ENCODE results near the gene B9D2. TPM values are rescaled to one million over a fixed set of nuclear protein-coding genes. Genes with fewer than 3 reads are reported as not detected.
A peak's percentile ranks its signal among the peaks of the same experiment; 100 is the strongest.
"Not testable (repeated sequence)": the region's sequence is repeated elsewhere in the genome, so short reads cannot be mapped to it uniquely, and the experiment has no call there.

Gene B9D2, protein sequence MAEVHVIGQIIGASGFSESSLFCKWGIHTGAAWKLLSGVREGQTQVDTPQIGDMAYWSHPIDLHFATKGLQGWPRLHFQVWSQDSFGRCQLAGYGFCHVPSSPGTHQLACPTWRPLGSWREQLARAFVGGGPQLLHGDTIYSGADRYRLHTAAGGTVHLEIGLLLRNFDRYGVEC
- 10.5 TPM for polyA plus RNA-seq

DNA sequence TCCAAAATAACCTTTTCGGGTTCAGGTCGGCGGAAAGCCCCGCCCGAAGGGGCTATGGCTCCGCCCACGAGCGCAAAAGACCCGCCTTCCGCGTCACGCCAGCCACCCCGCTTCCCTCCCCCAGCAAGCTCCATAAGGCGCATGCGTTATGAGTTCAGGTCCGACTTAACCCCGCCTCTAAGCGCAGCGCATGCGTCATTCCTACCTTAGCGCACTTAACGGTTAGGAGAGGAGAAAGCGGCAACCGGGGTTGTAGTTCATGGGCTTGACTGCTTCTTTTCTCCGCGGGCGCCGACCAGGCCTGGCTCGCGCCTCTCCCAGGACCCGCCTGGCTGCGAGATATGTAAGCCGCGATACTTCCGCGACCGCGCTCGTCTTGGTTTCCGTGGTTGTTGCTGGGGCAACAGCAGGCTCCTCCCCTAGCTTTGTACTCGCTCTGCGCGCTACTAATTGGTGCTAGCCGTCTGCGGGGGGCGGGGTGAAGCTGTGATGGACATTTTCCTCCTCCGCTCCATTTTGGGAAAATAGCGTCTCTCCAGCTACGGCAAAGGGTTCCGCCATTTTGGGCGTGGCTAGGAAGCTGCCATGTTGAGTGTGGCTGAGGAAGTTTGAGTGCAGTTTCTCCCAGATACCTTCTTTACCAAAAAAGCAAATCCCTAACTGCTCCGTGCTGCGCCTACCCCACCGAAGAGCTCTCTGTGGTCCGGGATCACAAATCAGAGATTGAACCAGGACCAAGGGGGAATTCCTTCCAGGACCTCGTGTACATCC lies at the start of gene B9D2:
Gene B9D2 (minus strand): TSS at position 397 of the 771 bp plus-strand sequence. CDS start 630 bp downstream, outside the sequence.
- Mint-ChIP-seq H3K36me3 (no peaks in the 10 kb centered on the region), H3K27me3 (no peaks in the 10 kb centered on the region), H3K27ac (peak within 1 kb of the TSS; percentile 98 to 100 (median 100)), H3K4me1 (peaks cover 6 to 18% (median 17%) of the 10 kb centered on the region in 3 donors), H3K9me3 (no peaks in the 10 kb centered on the region), H3K4me3 (peak within 1 kb of the TSS; percentile 95 to 99 (median 98))

DNA sequence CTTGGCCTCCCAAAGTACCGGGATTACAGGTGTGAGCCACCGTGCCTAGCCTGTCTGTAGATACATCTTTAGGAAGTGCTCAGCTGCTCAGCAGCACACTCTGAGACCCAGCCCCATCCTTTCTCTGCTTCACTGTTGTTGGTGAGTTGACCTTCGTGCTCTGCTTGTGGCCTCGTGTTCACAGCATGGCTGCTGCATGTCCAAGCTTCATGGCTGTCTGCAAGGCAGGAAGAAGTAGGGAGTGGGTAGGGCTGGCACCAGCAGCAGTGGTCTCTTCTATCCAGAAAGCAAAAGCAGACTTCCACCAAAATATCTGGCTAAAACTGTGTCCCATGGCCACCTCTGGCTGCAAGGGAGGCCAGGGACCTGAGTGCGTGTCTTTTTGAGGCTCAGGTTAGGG lies 49.0 kb upstream of the B9D2 start:
- Mint-ChIP-seq H3K4me3 (no peak overlapping the region), H3K9me3 (no peaks in the 10 kb centered on the region), H3K4me1 (peaks cover 9 to 10% (median 10%) of the 10 kb centered on the region in 3 donors), H3K27ac (no peak overlapping the region), H3K27me3 (no peaks in the 10 kb centered on the region), H3K36me3 (peaks cover 6% of the 10 kb centered on the region)

DNA sequence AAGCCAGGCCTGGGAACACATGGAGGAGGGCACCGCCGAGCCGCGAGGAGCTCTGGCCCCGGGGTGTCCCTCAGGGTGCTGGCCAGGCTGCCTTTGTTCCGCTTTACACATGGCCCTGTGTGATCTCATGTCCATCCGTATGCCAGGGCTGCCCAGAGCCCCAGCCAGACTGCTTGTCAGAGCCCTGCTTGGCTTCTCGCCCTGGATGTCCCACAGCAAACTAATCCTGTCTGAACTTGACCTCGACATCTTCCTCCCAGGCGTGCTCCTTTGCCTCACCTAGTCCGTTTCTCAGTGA lies 48.0 kb upstream of the B9D2 start:
- Mint-ChIP-seq H3K9me3 (no peaks in the 10 kb centered on the region), H3K4me3 (no peak overlapping the region), H3K27ac (no peak overlapping the region), H3K27me3 (no peaks in the 10 kb centered on the region), H3K36me3 (peaks cover 6% of the 10 kb centered on the region), H3K4me1 (peaks cover 10 to 13% (median 11%) of the 10 kb centered on the region in 3 donors)

DNA sequence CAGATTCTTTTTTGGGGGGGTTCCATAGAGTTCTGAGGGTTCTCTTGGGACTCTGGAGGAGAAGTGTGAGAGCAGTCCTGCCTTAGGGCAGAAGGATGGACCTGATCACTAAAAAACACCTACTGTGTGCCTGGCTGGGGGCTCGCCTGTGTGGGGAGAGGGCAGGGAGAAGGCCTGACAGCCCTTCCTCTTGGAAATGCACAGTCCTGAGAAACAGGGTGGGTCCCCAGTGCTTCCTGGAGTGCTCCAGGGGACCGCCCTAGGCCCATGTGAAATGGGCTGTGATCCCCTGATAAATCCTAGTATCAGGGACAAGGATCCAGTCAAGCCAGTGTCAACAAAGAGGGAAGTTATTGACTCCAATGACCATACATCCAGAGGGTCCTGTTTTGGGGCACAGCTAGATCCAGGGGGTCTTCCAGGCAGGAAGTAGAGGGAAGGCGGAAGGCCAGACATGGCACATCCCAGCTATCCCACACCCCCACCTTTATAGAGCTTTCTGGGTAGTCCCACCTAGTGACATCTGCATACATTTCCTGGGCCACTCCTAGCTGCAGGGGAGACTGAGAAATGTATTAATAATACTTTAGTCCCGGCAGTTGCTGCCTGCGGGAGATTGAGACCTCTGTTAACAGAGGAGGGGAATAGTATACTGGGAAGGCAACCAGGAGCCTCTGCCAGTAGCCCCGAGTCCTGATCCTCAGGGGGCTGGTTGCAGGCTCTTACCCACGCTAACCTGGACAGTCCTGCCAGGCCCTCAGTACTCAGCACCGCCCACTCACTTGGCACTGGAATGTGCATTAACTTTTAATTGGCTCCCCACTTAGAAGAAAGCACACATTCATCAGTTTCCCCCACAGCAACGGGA lies 47.4 kb upstream of the B9D2 start:
- H3K9me3 Mint-ChIP-seq, result no peaks in the 10 kb centered on the region
- H3K27ac Mint-ChIP-seq, result no peak overlapping the region

DNA sequence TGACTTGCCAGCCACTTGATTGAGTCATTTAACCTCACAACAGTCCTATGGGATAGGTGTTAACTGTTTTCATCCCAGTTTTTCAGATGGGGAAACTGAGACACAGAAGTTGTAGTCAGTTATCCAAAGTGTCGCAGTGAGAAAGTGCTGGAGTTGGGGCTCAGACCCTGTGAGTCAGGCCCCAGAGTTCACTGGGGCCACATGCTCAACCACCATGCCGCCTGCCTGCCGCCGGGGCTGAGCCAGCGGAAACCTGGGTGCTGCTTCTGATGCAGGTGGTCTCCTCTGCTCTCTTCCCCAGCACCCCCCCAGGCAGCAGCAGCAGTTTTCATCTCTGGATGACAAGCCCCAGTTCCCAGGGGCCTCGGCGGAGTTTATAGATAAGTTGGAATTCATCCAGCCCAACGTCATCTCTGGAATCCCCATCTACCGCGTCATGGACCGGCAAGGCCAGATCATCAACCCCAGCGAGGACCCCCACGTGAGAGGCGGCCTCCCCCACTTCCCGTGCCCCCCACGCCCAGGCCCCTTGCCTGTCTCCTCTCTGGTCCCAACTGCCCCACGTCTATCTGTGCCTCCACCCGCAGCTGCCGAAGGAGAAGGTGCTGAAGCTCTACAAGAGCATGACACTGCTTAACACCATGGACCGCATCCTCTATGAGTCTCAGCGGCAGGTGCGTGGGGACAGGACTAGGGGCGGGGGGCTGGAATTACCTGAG lies 46.5 kb upstream of the B9D2 start:
- Mint-ChIP-seq H3K27me3 (no peaks in the 10 kb centered on the region), H3K4me3 (no peak overlapping the region)

More for the DNA sequence above, 47.4 kb upstream of the B9D2 start:
- Mint-ChIP-seq H3K27me3 (no peaks in the 10 kb centered on the region), H3K4me3 (no peak overlapping the region), H3K36me3 (peaks cover 6% of the 10 kb centered on the region), H3K4me1 (peaks cover 10 to 13% (median 12%) of the 10 kb centered on the region in 3 donors)

DNA sequence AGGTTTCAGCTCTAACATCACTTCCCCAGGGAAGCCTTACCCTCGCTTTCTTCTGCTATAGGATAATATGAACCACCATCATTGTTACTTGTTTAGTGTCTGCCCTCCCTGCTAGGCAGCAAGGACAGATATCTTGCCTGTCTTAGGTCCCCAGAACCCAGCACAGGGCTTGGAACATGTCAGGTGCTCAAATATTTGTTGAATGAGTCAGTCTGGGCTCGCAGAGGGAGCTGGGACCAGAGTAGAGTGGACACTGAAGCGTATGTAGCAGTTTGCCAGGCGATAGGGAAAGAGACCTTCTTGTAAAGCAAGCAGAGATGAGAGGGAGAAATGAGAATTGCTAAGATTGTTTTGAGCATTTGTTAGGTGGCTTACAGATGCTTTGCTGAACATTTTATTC lies 45.3 kb upstream of the B9D2 start:
- Mint-ChIP-seq H3K27me3 (no peaks in the 10 kb centered on the region), H3K9me3 (no peaks in the 10 kb centered on the region), H3K36me3 (peaks cover under 1% of the 10 kb centered on the region), H3K4me1 (peaks cover 10 to 15% (median 12%) of the 10 kb centered on the region in 3 donors), H3K27ac (no peak overlapping the region), H3K4me3 (peak overlapping the region in 3 of 4 donors; percentile 49 to 79 (median 73))

More for the DNA sequence above, 46.5 kb upstream of the B9D2 start:
- peaks cover 6% of the 10 kb centered on the region for H3K36me3 Mint-ChIP-seq
- no peaks in the 10 kb centered on the region for H3K9me3 Mint-ChIP-seq
- H3K4me1 Mint-ChIP-seq, result peaks cover 10 to 12% (median 12%) of the 10 kb centered on the region in 3 donors
- H3K27ac Mint-ChIP-seq, result no peak overlapping the region

DNA sequence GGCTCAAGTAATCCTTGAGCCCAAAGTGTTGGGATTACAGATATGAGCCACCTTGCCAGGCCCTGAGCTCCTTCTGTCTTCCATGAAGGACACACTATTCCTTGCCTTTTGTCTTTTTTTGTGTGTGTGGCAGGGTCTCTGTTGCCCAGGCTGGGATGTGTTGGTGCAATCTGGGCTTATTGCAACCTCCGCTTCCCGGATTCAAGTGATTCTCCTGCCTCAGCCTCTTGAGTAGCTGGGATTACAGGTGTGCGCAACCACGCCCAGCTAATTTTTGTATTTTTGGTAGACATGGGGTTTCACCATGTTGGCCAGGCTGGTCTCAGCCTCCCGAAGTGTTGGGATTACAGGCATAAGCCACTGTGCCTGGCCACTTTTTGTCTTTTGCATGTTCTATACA lies 44.9 kb upstream of the B9D2 start:
- not testable (repeated sequence) for H3K36me3 Mint-ChIP-seq

DNA sequence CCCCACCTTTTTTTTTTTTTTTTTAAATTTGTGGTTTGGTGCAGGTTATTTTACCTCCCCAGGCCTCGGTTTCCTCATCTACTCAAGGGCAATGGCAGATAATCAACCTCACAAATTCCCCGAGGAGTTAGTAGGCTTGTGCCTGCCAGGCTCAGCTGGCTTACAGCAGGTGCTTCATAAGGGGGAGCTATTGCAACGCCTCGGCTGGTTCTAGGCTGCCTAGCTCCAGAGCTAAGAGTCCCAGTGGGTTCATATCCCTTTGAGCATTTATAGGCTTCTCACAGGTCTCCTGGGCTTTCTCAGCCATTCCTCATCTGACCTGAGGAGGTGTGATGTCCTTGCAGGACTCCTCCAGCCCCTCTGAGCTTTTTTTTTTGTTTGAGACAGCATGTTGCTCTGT lies 44.3 kb upstream of the B9D2 start:
- Mint-ChIP-seq H3K4me1 (peaks cover 10 to 15% (median 12%) of the 10 kb centered on the region in 3 donors), H3K4me3 (no peak overlapping the region), H3K27me3 (no peaks in the 10 kb centered on the region), H3K9me3 (no peaks in the 10 kb centered on the region), H3K36me3 (no peaks in the 10 kb centered on the region), H3K27ac (no peak overlapping the region)

More for the DNA sequence above, 44.9 kb upstream of the B9D2 start:
- not testable (repeated sequence) for H3K9me3 Mint-ChIP-seq, H3K27me3 Mint-ChIP-seq, H3K4me3 Mint-ChIP-seq, H3K27ac Mint-ChIP-seq
- peaks cover 10 to 15% (median 12%) of the 10 kb centered on the region in 3 donors for H3K4me1 Mint-ChIP-seq

DNA sequence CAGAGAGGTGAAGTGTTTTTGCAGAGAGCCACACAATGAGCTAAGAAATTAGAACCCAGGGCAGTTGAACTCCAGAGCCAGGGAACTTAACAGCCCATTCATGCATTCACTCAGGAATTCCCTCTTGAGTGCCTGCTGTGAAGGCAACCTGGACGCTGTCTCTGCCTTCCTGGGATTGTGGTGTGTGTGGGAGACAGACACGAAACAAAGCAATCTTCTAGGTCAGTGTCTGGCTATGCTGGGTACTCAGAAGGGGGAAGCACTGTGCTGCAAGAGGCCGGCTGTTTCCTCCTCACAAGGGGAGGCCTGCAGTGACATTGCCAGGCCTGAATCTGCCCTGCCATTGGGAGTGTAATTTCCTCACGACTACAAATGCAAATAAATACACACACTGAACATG lies 43.3 kb upstream of the B9D2 start:
- Mint-ChIP-seq H3K4me1 (peaks cover 10 to 15% (median 12%) of the 10 kb centered on the region in 3 donors), H3K4me3 (no peak overlapping the region), H3K27me3 (no peaks in the 10 kb centered on the region), H3K9me3 (no peaks in the 10 kb centered on the region), H3K36me3 (no peaks in the 10 kb centered on the region), H3K27ac (no peak overlapping the region)

DNA sequence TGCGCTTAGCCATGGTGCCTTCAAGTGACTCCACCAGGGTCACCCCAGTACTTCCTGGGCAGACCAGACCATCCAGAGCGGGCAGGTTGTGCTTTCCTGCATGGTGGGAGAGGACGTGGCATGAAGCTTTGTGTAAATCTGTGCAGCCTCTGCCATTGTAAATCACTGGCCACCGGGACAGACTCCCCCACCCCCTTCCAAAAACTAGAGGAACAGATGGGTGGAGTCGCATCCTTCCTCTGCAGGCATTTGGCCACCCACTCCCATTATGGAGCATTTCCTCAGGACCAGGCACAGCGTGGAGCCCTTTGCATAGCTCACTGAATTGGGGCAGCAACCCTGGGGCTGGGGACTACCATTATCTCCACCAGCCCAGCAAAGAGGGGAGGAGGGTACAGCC lies 41.8 kb upstream of the B9D2 start:
- no peak overlapping the region for H3K27ac Mint-ChIP-seq
- H3K4me3 Mint-ChIP-seq, result no peak overlapping the region

DNA sequence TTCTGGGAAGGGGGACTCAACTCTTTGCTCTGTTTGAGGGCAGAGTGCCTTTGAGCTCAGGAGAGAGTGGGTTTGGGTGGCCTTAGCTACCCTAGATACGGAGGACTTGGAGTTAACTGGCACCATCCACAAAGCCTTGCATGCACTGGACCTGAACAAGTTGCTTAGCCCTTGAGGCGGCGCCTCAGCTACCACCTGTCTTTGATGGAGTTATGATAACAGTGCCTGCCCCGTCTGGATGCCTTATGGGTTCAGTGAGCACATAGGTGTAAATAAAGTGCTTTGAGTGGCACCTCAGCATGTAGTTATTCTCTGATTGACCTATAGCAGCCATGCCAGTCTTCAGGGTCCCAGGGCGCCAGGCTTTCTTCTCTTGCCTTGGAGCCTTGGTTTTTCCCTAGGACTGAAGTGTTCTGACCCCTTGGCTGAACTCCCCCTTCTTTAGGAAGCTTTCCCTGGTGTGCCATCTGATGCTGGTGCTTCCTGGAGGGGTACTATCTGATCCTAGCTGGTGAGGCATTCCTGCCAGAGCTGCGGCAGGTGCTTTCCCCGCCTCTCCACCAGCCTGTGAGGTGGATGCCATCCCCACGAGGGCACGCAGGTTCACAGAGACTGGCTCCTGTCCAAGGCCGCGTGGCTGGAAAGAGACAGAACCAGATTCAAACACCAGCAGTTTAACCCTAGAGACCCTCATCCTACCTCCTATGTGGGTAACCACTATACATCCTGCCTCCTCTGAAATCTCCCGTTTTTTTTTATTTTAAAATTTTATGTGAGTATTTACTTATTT lies 39.4 kb upstream of the B9D2 start:
- Mint-ChIP-seq H3K4me3 (peak overlapping the region in 1 of 4 donors; percentile 52), H3K9me3 (no peaks in the 10 kb centered on the region), H3K27ac (no peak overlapping the region), H3K4me1 (peaks cover 7 to 21% (median 9%) of the 10 kb centered on the region in 3 donors), H3K27me3 (no peaks in the 10 kb centered on the region), H3K36me3 (no peaks in the 10 kb centered on the region)

More for the DNA sequence above, 41.8 kb upstream of the B9D2 start:
- Mint-ChIP-seq H3K4me1 (peaks cover 9 to 21% (median 10%) of the 10 kb centered on the region in 3 donors), H3K36me3 (no peaks in the 10 kb centered on the region), H3K27me3 (no peaks in the 10 kb centered on the region), H3K9me3 (no peaks in the 10 kb centered on the region)

DNA sequence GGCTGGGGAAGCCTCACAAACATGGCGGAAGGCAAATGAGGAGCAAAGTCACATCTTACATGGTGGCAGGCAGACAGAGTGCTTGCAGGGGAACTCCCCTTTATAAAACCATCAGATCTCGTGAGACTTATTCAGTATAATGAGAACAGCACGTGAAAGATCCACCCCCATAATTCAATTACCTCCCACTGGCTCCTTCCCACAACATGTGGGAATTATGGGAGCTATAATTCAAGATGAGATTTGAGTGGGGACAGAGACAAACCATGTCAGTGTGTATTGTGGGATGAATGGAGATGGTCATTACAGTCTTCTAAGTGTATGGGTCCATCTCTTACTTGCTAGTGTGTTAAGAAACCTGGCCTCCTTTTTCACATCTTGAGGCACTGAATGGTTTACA lies 38.1 kb upstream of the B9D2 start:
- Mint-ChIP-seq H3K4me1 (peaks cover 13 to 23% (median 21%) of the 10 kb centered on the region in 3 donors), H3K27ac (no peak overlapping the region), H3K27me3 (no peaks in the 10 kb centered on the region), H3K9me3 (no peaks in the 10 kb centered on the region), H3K4me3 (no peak overlapping the region), H3K36me3 (no peaks in the 10 kb centered on the region)

DNA sequence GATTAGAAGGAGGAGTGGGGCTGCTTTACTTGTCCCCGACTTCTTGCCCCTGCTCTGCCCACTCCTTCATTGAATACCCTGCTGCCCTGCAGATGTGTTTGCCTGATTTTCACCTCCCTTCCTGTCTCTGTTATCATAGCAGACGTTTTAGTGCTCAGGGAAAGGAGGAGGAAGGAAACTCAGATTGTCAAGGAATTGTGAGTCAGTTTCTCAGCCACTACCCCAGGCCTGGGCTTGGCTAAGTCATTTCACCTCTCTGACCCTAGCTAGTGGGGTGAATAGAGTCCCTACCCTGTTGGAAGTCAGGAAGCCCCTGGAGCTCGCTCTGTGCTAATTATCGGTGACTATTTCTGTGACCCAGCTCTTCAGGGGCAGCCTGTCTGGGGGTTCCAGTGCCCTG lies 37.5 kb upstream of the B9D2 start:
- Mint-ChIP-seq H3K27me3 (no peaks in the 10 kb centered on the region), H3K27ac (no peak overlapping the region), H3K4me3 (peak overlapping the region in 2 of 4 donors; percentile 19 to 54), H3K4me1 (peaks cover 12 to 22% (median 21%) of the 10 kb centered on the region in 3 donors), H3K9me3 (no peaks in the 10 kb centered on the region), H3K36me3 (no peaks in the 10 kb centered on the region)

DNA sequence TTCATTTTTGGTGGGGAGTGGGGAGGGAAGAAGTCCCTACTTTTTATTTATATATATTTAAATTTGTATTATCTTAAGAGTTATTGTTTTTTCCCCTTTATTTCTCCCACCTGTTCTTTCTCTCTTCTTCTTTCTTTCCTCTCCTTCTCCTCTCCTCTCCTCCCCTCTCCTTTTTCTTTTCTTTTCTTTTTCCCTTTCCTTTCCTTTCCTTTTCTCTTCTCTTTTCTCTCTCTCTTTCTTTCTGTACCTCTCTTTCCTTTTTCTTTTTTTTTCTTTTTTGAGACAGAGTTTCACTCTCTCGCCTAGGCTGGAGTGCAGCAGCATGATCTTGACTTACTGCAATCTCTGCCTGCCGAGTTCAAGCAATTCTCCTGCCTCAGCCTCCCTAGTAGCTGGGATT lies 35.6 kb upstream of the B9D2 start:
- Mint-ChIP-seq H3K9me3 (no peaks in the 10 kb centered on the region), H3K27ac (peak overlapping the region in 2 of 3 donors; percentile 62 to 98), H3K4me1 (peaks cover 19 to 30% (median 29%) of the 10 kb centered on the region in 3 donors), H3K27me3 (no peaks in the 10 kb centered on the region), H3K36me3 (no peaks in the 10 kb centered on the region), H3K4me3 (peak overlapping the region in 2 of 4 donors; percentile 65 to 93)

Data from IgD-negative memory B cell (primary cell).